Lower leg skin (tissue), 4 donors: ENCODE measurements around the gene EN2. TPM values are rescaled to one million over a fixed set of nuclear protein-coding genes. Genes with fewer than 3 reads are reported as not detected.
A peak's percentile ranks its signal among the peaks of the same experiment; 100 is the strongest.

Experiments used
- DNase-seq, 2 donors: peaks; one replicate each; pipeline ENCODE4 v3.0.0-alpha.2; 2019; ENCODE audit warnings: low spot score in 2 of 2
- H3K4me3 ChIP-seq: fragments of 200-600 bp; sonication (generic); 2 replicates; pipeline ENCODE4 v1.5.1; 2017; ENCODE audit warnings: mild to moderate bottlenecking, low read depth; ENCODE audit not compliant: poor library complexity, severe bottlenecking
- CTCF ChIP-seq, 3 donors: fragments of 450-650 bp; IDR thresholded peaks; one replicate each; pipeline ENCODE4 v1.5.1; 2016; ENCODE audit warnings: antibody characterized with exemption in 3 of 3, mild to moderate bottlenecking in 3 of 3, moderate library complexity in 2 of 3
- POLR2A ChIP-seq, 2 donors: fragments of 450-650 bp; IDR thresholded peaks; one replicate each; pipeline ENCODE4 v1.6.1; 2016 to 2017; ENCODE audit warnings: antibody characterized with exemption in 2 of 2, mild to moderate bottlenecking in 1 of 2, moderate library complexity in 1 of 2
- WGBS, 2 donors: methylation state at CpG; one replicate each; pipeline ENCODE4 v1.1.5; 2018; 5-methylcytosine and 5-hydroxymethylcytosine counted together
- intact Hi-C: fragments of 100-400 bp; cut with DNase I; formaldehyde crosslinking; loops from one replicate; pipeline ENCODE4 v1.15.0; 2023; ENCODE audit warnings: low total_unique reads
- total RNA-seq, 4 donors: library from RNA; depleted of rRNA; stranded (reverse); fragments of >200 nt; gene quantifications; one replicate each; pipeline ENCODE4 v1.1.0, GENCODE V29; 2016

Gene EN2
- under 1 TPM in 2 of 4 donors, not detected in 2; 0.04 to 0.52 TPM for total RNA-seq

GRCh38 chr7:155458111-155458877 lies at the start of gene EN2:
Gene EN2 (plus strand): TSS chr7:155458129. CDS start chr7:155458378, 249 bp downstream.
- intact Hi-C loops: no loop called here
- DNase-seq: no peak
- TF ChIP-seq POLR2A (IDR thresholded peaks at IDR 0.05): no peak
- no peak for TF ChIP-seq CTCF (IDR thresholded peaks at IDR 0.05)
- peak within 1 kb of the TSS; percentile 9 for H3K4me3 ChIP-seq
- 1 to 2% methylated on average over 34 to 78 of the region's 105 CpGs for WGBS, 2 donors

- DNase-seq: no peak
- TF ChIP-seq POLR2A (IDR thresholded peaks at IDR 0.05) (no peak), CTCF (IDR thresholded peaks at IDR 0.05) (no peak)
- no peak overlapping the region for H3K4me3 ChIP-seq
- WGBS, 2 donors: 18 to 23% methylated on average over 27 to 33 of the region's 38 CpGs
- intact Hi-C loops: no loop called here
Measured at GRCh38 chr7:155408651-155409586, 49.0 kb upstream of the EN2 start.

GRCh38 chr7:155409980-155410379 lies 47.9 kb upstream of the EN2 start:
- 66 to 73% methylated on average over 10 to 15 of the region's 15 CpGs for WGBS, 2 donors
- intact Hi-C loops: no loop called here
- TF ChIP-seq CTCF (IDR thresholded peaks at IDR 0.05) (no peak), POLR2A (IDR thresholded peaks at IDR 0.05) (no peak)
- no peak overlapping the region for H3K4me3 ChIP-seq
- DNase-seq: no peak

- no peak for DNase-seq
- intact Hi-C loops: no loop called here
- H3K4me3 ChIP-seq: no peak overlapping the region
- no peak for TF ChIP-seq POLR2A (IDR thresholded peaks at IDR 0.05)
- TF ChIP-seq CTCF (IDR thresholded peaks at IDR 0.05): no peak
- 36 to 41% methylated on average over 6 of the region's 6 CpGs for WGBS, 2 donors
Measured at GRCh38 chr7:155410431-155410830, 47.5 kb upstream of the EN2 start.

GRCh38 chr7:155411718-155412415 lies 46.1 kb upstream of the EN2 start:
- TF ChIP-seq CTCF (IDR thresholded peaks at IDR 0.05) (no peak), POLR2A (IDR thresholded peaks at IDR 0.05) (no peak)
- H3K4me3 ChIP-seq: no peak overlapping the region
- intact Hi-C loops: no loop called here
- WGBS, 2 donors: 86 to 91% methylated on average over 17 of the region's 17 CpGs
- DNase-seq: no peak
